IMR-90 (cell line): ENCODE results near the gene KLK6. TPM values are rescaled to one million over a fixed set of nuclear protein-coding genes. Genes with fewer than 3 reads are reported as not detected.

Experiments used
- ATAC-seq: fragments of 200-7000 bp; cut with Tn5 transposase; 2 replicates; pipeline ENCODE4 v1.9.1; 2020; ENCODE audit warnings: low read depth, mild to moderate bottlenecking, moderate library complexity
- Bru-seq: library from RNA; stranded (reverse); fragments of 400-500 nt; gene quantifications from one replicate; lab custom pipeline; 2021; lab: Mats Ljungman, UMichigan
- BruChase-seq, 2 experiments: library from RNA; stranded (reverse); fragments of 400-500 nt; gene quantifications; one replicate each; lab custom pipeline; 2021; lab: Mats Ljungman, UMichigan
- BruUV-seq: library from RNA; stranded (reverse); fragments of 400-500 nt; replicated peaks from 2 replicates; lab custom pipeline; 2021; lab: Mats Ljungman, UMichigan
- CTCF ChIA-PET: fragments of 300-600 bp; formaldehyde crosslinking; extraction: SDS; loops from one replicate; lab custom pipeline; 2021; ENCODE audit warnings: antibody characterized with exemption; lab: Yijun Ruan, JAX
- POLR2A ChIA-PET: fragments of 300-600 bp; sonication (Branson Sonifier 250); formaldehyde crosslinking; loops from one replicate; lab custom pipeline; 2022; ENCODE audit warnings: antibody characterized with exemption; ENCODE audit not compliant: unreplicated experiment; lab: Charles Lee
- DNase-seq: peaks from one replicate; pipeline ENCODE4 v3.0.0; 2013
- H2AFZ ChIP-seq: replicated peaks from 2 replicates; pipeline ENCODE3; 2013; ENCODE audit warnings: low read length, mild to moderate bottlenecking; ENCODE audit not compliant: poor library complexity
- H2AK5ac ChIP-seq: 2 replicates; pipeline ENCODE4 v1.6.1; 2013; ENCODE audit warnings: low read depth, low read length, inconsistent platforms
- H2AK9ac ChIP-seq: replicated peaks from 2 replicates; pipeline ENCODE3; 2013; ENCODE audit warnings: mild to moderate bottlenecking, low read depth, low read length, moderate library complexity; ENCODE audit not compliant: poor library complexity
- H2BK120ac ChIP-seq: 2 replicates; pipeline ENCODE4 v1.6.1; 2013; ENCODE audit warnings: low read depth, low read length, inconsistent platforms
- H2BK15ac ChIP-seq: 3 replicates; pipeline ENCODE4 v1.6.1; 2013; ENCODE audit warnings: low read depth, low read length, inconsistent platforms
- H2BK20ac ChIP-seq: 2 replicates; pipeline ENCODE4 v1.6.1; 2013; ENCODE audit warnings: low read depth, mild to moderate bottlenecking, inconsistent platforms, low read length, moderate library complexity
- H2BK5ac ChIP-seq: 2 replicates; pipeline ENCODE4 v1.6.1; 2013; ENCODE audit warnings: mild to moderate bottlenecking, low read depth, low read length, inconsistent platforms; ENCODE audit not compliant: poor library complexity, severe bottlenecking
- H3K14ac ChIP-seq: replicated peaks from 2 replicates; pipeline ENCODE4 v1.6.1; 2013; ENCODE audit warnings: low read depth, low read length, inconsistent platforms
- H3K18ac ChIP-seq: 2 replicates; pipeline ENCODE4 v1.6.1; 2013; ENCODE audit warnings: low read depth, low read length, control low read depth
- H3K23ac ChIP-seq: 2 replicates; pipeline ENCODE4 v1.6.1; 2013; ENCODE audit warnings: low read depth, low read length, inconsistent platforms
- H3K27ac ChIP-seq: 2 replicates; pipeline ENCODE4 v1.5.1; 2013; ENCODE audit warnings: mild to moderate bottlenecking, control low read depth, low read length; ENCODE audit not compliant: insufficient read depth
- H3K27me3 ChIP-seq: 2 replicates; pipeline ENCODE4 v1.6.1; 2013; ENCODE audit warnings: low read length; ENCODE audit not compliant: control insufficient read depth, insufficient read depth
- H3K36me3 ChIP-seq: 2 replicates; pipeline ENCODE4 v1.6.1; 2013; ENCODE audit warnings: low read length, mixed read lengths; ENCODE audit not compliant: control insufficient read depth, insufficient read depth
- H3K4ac ChIP-seq: 2 replicates; pipeline ENCODE4 v1.6.1; 2013; ENCODE audit warnings: low read depth, low read length, inconsistent platforms
- H3K4me1 ChIP-seq: 2 replicates; pipeline ENCODE4 v1.6.1; 2013; ENCODE audit warnings: low read length, mixed read lengths; ENCODE audit not compliant: control insufficient read depth, insufficient read depth
- H3K4me2 ChIP-seq: 2 replicates; pipeline ENCODE4 v1.6.1; 2013; ENCODE audit warnings: low read depth, mild to moderate bottlenecking, control low read depth, low read length, moderate library complexity
- H3K4me3 ChIP-seq: 2 replicates; pipeline ENCODE4 v1.5.1; 2013; ENCODE audit warnings: low read depth, mild to moderate bottlenecking, control low read depth, low read length, moderate library complexity; ENCODE audit not compliant: insufficient read depth
- H3K56ac ChIP-seq: 2 replicates; pipeline ENCODE4 v1.6.1; 2013; ENCODE audit warnings: low read length, inconsistent platforms; ENCODE audit not compliant: insufficient read depth; ENCODE audit errors: extremely low read depth
- H3K79me1 ChIP-seq, 2 experiments: 2 replicates each; pipeline ENCODE4 v1.6.1; 2013; ENCODE audit warnings: low read length in 2 of 2, inconsistent platforms in 1 of 2, low read depth in 1 of 2
- H3K9ac ChIP-seq: 2 replicates; pipeline ENCODE4 v1.6.1; 2013; ENCODE audit warnings: low read depth, low read length, control low read depth
- H3K9me1 ChIP-seq: 2 replicates; pipeline ENCODE4 v1.6.1; 2013; ENCODE audit warnings: low read length, inconsistent platforms; ENCODE audit not compliant: insufficient read depth
- H3K9me3 ChIP-seq: 2 replicates; pipeline ENCODE4 v1.6.1; 2013; ENCODE audit warnings: low read length; ENCODE audit not compliant: control insufficient read depth, insufficient read depth
- H4K20me1 ChIP-seq: 2 replicates; pipeline ENCODE4 v1.6.1; 2013; ENCODE audit warnings: low read length, inconsistent platforms; ENCODE audit not compliant: insufficient read depth
- H4K5ac ChIP-seq: 2 replicates; pipeline ENCODE4 v1.6.1; 2013; ENCODE audit warnings: mild to moderate bottlenecking, low read depth, low read length, control low read depth
- H4K8ac ChIP-seq, 2 experiments: 2 replicates each; pipeline ENCODE4 v1.6.1; 2013; ENCODE audit warnings: low read depth in 2 of 2, low read length in 2 of 2, control low read depth in 1 of 2, inconsistent platforms in 1 of 2
- H4K91ac ChIP-seq: 2 replicates; pipeline ENCODE4 v1.6.1; 2013; ENCODE audit warnings: low read depth, low read length, inconsistent platforms; ENCODE audit not compliant: insufficient read depth
- ELK1 ChIP-seq: fragments of 150-350 bp; IDR thresholded peaks from 2 replicates; pipeline ENCODE4 v1.6.1; 2016; ENCODE audit warnings: low read depth, mild to moderate bottlenecking, low read length, moderate library complexity, borderline replicate concordance
- FOS ChIP-seq: fragments of 150-350 bp; IDR thresholded peaks from 2 replicates; pipeline ENCODE4 v1.6.1; 2016; ENCODE audit warnings: low read depth, low read length
- WGBS, 2 experiments: methylation state at CpG; one replicate each; pipeline versions ENCODE4 v1.1.5 to v1.1.7; 2013; ENCODE audit warnings: missing lambda C conversion rate in 2 of 2; ENCODE audit not compliant: insufficient read length in 1 of 2; ENCODE audit errors: extremely low coverage in 2 of 2; 5-methylcytosine and 5-hydroxymethylcytosine counted together
- dilution Hi-C: fragments of 300-500 bp; cut with HindIII; formaldehyde crosslinking; loops from one replicate; pipeline ENCODE4 v1.14.3; 2018; ENCODE audit warnings: low sequenced_read_pairs; ENCODE audit not compliant: unreplicated experiment
- in situ Hi-C: fragments of 300-500 bp; cut with MboI; formaldehyde crosslinking; loops from 3 replicates; pipeline ENCODE4 v1.14.3; 2019; ENCODE audit warnings: low sequenced_read_pairs, inconsistent platforms, mixed read lengths
- intact Hi-C: fragments of 100-400 bp; cut with micrococcal nuclease; formaldehyde crosslinking; loops from 2 replicates; pipeline ENCODE4 v1.10.0; 2022
- long read RNA-seq: library from polyadenylated mRNA; unstranded; transcript quantifications from one replicate; pipeline ENCODE4 v2.0.0, GENCODE V29; 2021; ENCODE audit not compliant: unreplicated experiment
- polyA plus RNA-seq, 3 experiments: library from polyadenylated mRNA; depleted of rRNA; stranded (reverse); fragments of >200 nt; gene quantifications; 2 replicates each; pipeline ENCODE4 v1.2.3, GENCODE V29; 2012; ENCODE audit warnings: low replicate concordance in 1 of 3
- total RNA-seq: library from RNA; depleted of rRNA; stranded (reverse); fragments of >200 nt; gene quantifications from 2 replicates; pipeline ENCODE4 v1.2.3, GENCODE V29; 2012; rRNA removed

The KLK6 gene
- total RNA-seq, result not detected in 2 replicates
- not detected in 2 replicates for polyA plus RNA-seq (2012; rRNA removed)
- polyA plus RNA-seq (2012; cell fraction: cytosol; rRNA removed), result not detected in 2 replicates
- polyA plus RNA-seq (2012; cell fraction: nucleus; rRNA removed; ENCODE audit: low replicate concordance), result not detected in 2 replicates
- Bru-seq, nascent RNA, result not detected
- percentile 7 among the genes with signal in this experiment for BruChase-seq, experiment 1, labeled RNA remaining after a 6-hour chase
- BruChase-seq, experiment 2, labeled RNA remaining after a 2-hour chase, result not detected
- long read RNA-seq, result 0 reads

GRCh38 chr19:50969413-50969760 lies at the start of gene KLK6:
TSS of gene KLK6 (minus strand) at chr19:50969591. CDS start at chr19:50968104, 1,487 bp downstream.
- no peak within 1 kb of the TSS for H2BK5ac ChIP-seq
- H2AFZ ChIP-seq, result peak within 1 kb of the TSS; percentile 21
- H4K20me1 ChIP-seq, result no peaks in the 10 kb centered on the region
- no peak for TF ChIP-seq FOS
- TF ChIP-seq ELK1, result no peak
- H4K8ac ChIP-seq, result no peak within 1 kb of the TSS
- no peak within 1 kb of the TSS for H2AK9ac ChIP-seq
- no peak within 1 kb of the TSS for H4K91ac ChIP-seq
- no peak within 1 kb of the TSS for H3K14ac ChIP-seq
- 47% methylated on average over 10 of the region's 19 CpGs; no CpG with 5 or more reads in 1 of the 2 experiments for WGBS, 2 experiments
- no peak within 1 kb of the TSS for H3K9ac ChIP-seq
- no TSS peak for BruUV-seq
- no peak within 1 kb of the TSS for H2BK20ac ChIP-seq
- POLR2A ChIA-PET, result no interaction called here
- H2BK120ac ChIP-seq, result no peak within 1 kb of the TSS
- no peak within 1 kb of the TSS for H3K23ac ChIP-seq
- H3K9me3 ChIP-seq, result peaks cover 3% of the 10 kb centered on the region
- no peaks in the 10 kb centered on the region for H3K79me1 ChIP-seq
- dilution Hi-C loops (no loop called here), intact Hi-C loops (no loop called here), in situ Hi-C loops (no loop called here)
- H3K36me3 ChIP-seq, result no peaks in the 10 kb centered on the region
- H3K4me1 ChIP-seq, result no peaks in the 10 kb centered on the region
- no peak within 1 kb of the TSS for H3K27ac ChIP-seq
- H2AK5ac ChIP-seq, result no peak within 1 kb of the TSS
- H3K4me2 ChIP-seq, result no peak within 1 kb of the TSS
- no peak within 1 kb of the TSS for H3K4ac ChIP-seq
- no peaks in the 10 kb centered on the region for H3K9me1 ChIP-seq
- CTCF ChIA-PET, result no interaction called here
- H4K5ac ChIP-seq, result no peak within 1 kb of the TSS
- no peak within 1 kb of the TSS for H3K18ac ChIP-seq
- DNase-seq (no peak), ATAC-seq (no peak)
- H3K56ac ChIP-seq, result no peak within 1 kb of the TSS
- no peak within 1 kb of the TSS for H3K4me3 ChIP-seq
- no peak within 1 kb of the TSS for H2BK15ac ChIP-seq
- H3K27me3 ChIP-seq, result no peaks in the 10 kb centered on the region
